ENCODE results near the gene GPR61.

The GPR61 gene

GRCh38 chr1:109539676-109540075 lies at the start of gene GPR61:
Gene GPR61, plus strand, starts transcription at chr1:109539872. Its CDS starts 3,151 bp downstream, at chr1:109543023.
- DNase-seq = no peak

- DNase-seq = peak; percentile 64
These were observed 49.4 kb upstream of the GPR61 start for GRCh38 chr1:109490029-109490933.

- no peak for DNase-seq
These were observed 48.8 kb upstream of the GPR61 start for GRCh38 chr1:109490934-109491302.

- DNase-seq = no peak
These were observed 48.3 kb upstream of the GPR61 start for GRCh38 chr1:109491372-109491771.

- DNase-seq = no peak
These were observed 46.9 kb upstream of the GPR61 start for GRCh38 chr1:109492779-109493178.

GRCh38 chr1:109493227-109493626 lies 46.4 kb upstream of the GPR61 start:
- DNase-seq = no peak

GRCh38 chr1:109493805-109494539 lies 45.7 kb upstream of the GPR61 start, which contains the start of gene CYB561D1:
Gene CYB561D1, plus strand, starts transcription at chr1:109494094. Its CDS starts 46 bp downstream, at chr1:109494140.
- DNase-seq = peak; percentile 89

- DNase-seq = no peak
These were observed 43.9 kb upstream of the GPR61 start for GRCh38 chr1:109495738-109496137.

- no peak for DNase-seq
These were observed 42.1 kb upstream of the GPR61 start for GRCh38 chr1:109497449-109498160.

- DNase-seq = no peak
These were observed 41.4 kb upstream of the GPR61 start for GRCh38 chr1:109498161-109498801.

- no peak for DNase-seq
These were observed 40.6 kb upstream of the GPR61 start for GRCh38 chr1:109499081-109499480.

GRCh38 chr1:109499661-109500536 lies 39.8 kb upstream of the GPR61 start:
- DNase-seq = peak; percentile 42

- DNase-seq = no peak
These were observed 38.7 kb upstream of the GPR61 start for GRCh38 chr1:109500941-109501381.

- DNase-seq = no peak
These were observed 37.9 kb upstream of the GPR61 start for GRCh38 chr1:109501644-109502363.

- peak; percentile 36 for DNase-seq
These were observed 37.3 kb upstream of the GPR61 start for GRCh38 chr1:109502364-109502851.

- DNase-seq = no peak
These were observed 35.7 kb upstream of the GPR61 start for GRCh38 chr1:109503935-109504334.

- no peak for DNase-seq
These were observed 34.7 kb upstream of the GPR61 start for GRCh38 chr1:109504974-109505373.

GRCh38 chr1:109508001-109508872 lies 31.4 kb upstream of the GPR61 start:
- DNase-seq = no peak

GRCh38 chr1:109508873-109509175 lies 30.8 kb upstream of the GPR61 start:
- no peak for DNase-seq
